ENCODE measurements around the gene HS3ST2.

The HS3ST2 gene

GRCh38 chr16:22813948-22814710, at the start of gene HS3ST2:
HS3ST2 (plus strand) TSS chr16:22814162; CDS start chr16:22814611, 449 bp downstream.
- no peak for DNase-seq

DNA sequence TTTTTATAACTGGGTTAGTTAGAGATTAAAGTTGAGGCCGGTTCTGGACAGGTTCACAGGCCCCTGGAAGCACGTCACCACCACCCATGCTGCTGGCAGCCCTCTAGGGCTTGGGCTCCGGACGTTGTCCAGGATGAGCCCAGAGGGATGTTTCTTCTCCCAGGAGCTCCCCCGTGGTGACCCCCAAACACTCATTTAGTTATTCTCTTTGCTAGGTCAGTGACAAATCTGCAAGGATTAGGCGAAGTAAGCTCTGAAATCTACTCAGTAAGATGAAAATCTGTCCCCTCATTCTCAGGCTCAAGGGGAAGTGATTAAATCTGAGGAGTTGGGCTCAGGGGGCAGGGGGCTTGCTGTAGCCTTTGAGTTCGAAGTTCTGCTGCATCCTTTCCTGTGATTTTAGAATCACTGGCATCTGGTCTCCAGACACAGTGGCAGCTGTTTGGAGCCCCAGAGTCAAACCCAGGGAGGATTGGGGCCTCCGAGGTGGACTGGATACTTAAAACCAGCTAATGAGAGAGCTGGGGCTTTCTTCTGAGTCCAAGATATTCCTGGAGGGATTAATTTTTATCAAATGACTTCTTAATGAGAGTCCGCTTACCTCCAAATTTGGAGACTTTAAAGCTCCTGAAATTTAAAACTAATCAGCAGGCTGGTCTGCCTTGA, 49.2 kb upstream of the HS3ST2 start:
- no peak for DNase-seq

DNA sequence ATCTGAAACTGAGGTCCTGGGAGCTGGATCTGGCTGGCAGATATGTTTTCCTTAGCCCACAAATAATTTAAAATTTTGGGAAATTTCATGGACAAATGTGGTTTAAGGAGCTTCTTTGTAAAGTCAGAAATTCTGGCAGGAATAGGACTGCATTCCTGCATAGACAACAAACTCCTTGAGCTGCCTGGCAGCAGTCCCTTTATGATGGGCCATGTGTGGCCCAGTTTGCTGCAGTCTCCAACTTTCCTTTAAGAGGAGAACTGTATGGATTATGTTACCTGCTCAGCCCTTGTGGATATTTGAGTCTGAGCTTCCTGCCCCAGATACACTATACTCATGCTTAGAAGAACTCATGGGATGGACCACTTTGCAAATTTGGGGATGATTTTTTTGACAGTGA, 48.5 kb upstream of the HS3ST2 start:
- DNase-seq: no peak

- DNase-seq: no peak
Observed at GRCh38 chr16:22770866-22771265, 43.1 kb upstream of the HS3ST2 start.

DNA sequence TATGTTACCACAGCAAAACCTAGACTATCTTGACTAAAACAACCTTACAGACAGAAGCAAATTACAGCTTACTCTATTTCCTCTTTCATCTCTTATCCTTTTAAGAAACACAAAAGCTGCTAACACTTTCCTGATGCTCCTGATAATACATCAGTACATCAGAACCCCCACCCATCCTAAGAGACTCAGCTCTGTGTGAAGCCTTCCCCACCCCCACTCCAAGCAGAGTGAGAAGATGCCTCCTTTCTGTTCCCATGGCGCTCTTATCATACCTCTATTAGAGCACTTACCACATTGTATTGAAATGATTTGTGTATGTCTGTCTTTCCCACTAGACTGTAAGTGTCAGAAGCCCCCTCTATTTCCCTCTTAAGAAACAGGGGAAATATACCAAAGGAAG, 42.4 kb upstream of the HS3ST2 start:
- no peak for DNase-seq

DNA sequence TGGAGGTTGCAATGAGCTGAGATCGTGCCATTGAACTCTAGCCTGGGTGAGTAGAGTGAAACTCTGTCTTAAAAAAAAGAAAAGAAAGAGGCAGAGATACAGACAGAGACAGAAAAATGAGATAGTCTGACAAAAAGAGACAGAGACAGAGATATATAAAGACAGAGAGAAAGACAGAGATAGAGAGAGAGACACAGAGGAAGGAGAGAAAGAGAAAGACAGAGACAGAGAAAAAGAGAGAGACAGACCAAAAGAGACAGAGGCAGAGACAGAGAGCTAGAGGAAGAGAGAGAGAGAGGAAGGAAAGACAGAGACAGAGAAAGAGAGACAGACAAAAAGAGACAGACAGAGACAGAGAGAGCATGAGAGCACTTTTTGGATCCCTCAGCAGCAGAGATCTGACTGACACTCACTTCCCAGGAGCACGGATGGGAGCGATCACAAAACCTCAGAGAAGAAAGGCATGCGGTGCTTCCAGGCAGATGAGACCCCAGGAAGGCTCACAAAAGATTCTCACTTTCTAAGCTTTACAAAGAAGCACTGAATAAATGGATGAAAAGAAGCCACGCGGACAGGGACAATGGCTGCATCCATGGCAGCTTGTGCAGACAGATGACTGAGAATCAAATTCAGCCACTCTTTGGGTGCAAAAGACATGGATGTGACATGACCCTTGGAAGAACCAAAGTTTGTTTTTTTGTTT, 38.6 kb upstream of the HS3ST2 start:
- no peak for DNase-seq

DNA sequence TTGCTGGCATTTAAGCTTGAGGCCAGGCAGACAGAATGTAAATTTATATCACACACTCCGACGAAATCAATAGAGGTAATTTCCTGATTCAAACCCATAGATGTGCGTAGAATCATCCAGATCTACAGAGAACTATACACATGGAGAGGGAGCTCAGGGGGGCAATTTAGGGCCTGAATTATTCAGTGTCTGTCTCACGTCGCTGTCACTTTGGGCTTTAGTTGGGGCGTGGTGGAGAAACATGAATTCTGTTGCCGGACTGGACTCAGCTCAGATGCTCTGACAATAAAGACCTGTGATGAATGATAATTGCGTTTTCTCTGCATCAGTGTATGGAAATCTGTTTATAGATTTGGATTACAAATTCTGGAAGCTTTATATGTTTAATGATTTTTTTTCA, 32.5 kb upstream of the HS3ST2 start:
- DNase-seq: no peak

- DNase-seq: no peak
Observed at GRCh38 chr16:22782314-22782713, 31.6 kb upstream of the HS3ST2 start.

DNA sequence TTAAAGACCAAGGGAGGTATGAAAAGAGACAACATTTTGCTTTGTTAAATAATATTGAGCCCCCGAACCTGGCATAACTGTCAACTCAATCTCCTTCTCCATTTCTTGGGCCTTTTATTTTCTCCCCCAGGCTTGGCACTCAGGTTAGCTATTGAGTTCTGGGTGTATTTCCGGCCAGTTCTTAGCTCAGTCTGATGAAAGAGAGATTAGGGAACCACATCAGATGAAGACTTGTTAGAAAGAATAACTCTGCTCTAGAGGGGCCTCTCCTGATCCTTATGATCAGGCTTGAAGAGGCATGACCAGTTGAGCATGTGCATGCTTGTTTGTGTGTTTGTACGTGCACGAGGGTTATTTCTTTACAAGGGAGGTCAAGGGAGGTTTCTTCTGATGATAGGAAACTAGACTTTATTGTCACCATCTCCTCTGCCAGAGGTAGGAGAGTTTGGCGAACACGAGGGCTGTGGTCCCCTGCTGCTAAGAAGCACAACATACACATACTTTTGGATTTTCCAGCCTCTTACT, 29.2 kb upstream of the HS3ST2 start:
- DNase-seq: no peak

- no peak for DNase-seq
Observed at GRCh38 chr16:22785552-22785951, 28.4 kb upstream of the HS3ST2 start.

- DNase-seq: no peak
Observed at GRCh38 chr16:22786284-22786683, 27.7 kb upstream of the HS3ST2 start.

DNA sequence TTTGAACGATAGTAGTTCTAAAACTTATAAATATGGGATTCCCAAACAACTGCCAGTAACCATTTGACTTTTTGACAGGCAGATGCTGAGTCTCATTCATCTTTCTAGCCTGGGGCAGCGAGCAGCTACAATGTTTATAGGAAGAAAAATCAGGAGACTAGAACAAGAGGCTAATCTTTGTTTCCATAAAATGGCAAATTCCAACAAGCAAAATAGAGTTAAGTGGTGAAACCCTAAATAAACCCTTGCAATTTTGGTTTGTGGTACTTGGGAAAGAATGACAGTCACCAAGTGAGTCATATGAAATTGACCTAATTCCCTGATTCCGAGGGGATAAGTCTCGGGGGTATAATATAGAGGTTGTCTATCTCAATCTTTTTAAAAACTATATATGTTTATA, 27.3 kb upstream of the HS3ST2 start:
- no peak for DNase-seq

- DNase-seq: no peak
Observed at GRCh38 chr16:22787466-22788192, 26.3 kb upstream of the HS3ST2 start.

GRCh38 chr16:22788193-22788530, 25.8 kb upstream of the HS3ST2 start:
- no peak for DNase-seq

DNA sequence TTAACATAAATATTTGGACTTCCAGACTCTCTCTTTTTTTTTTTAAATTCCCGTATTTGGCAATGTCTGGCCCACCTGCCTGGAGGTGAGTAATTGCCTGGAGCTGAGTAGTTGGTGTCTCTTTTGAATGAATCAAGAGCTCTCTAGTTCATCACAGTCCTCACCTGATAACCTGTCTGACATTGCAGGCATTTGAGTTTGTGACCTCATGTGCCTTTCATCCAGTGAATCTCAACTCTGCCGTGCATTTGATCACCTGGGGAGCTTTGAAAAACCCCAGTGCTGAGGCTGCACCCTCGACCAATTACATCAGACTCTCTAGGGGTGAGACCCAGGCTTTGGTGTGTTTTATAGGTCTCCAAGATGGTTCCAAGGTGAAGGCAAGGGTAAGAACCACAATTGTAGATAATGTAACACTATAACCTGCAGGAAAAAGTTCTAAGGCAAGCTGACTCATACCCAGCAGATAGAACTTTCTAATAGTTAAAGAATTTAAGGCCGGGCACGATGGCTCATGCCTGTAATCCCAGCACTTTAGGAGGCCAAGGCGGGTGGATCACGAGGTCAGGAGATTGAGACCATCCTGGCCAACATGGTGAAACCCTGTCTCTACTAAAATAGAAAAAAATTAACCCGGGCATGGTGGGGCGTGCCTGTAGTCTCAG, 24.5 kb upstream of the HS3ST2 start:
- no peak for DNase-seq

GRCh38 chr16:22797551-22797950, 16.4 kb upstream of the HS3ST2 start:
- no peak for DNase-seq

DNA sequence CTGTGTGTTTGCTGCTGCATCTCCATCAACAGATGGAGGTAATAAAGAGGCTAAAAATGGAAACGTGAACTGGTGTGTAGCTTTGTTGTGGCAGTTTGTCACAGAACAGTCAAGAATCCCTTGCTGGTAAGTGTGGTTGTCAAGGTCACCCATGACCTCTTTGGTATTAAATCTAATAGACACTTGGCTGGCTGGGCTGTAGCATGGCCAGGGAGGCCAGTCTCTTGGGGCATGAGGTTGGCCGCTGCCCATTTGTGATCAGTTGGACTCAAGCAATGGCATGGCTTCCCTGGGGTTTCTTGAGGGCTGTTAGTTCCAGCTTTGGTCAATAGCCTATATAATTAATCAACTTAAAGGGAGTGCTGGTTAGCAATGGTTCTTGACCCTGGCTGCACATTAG, 14.8 kb upstream of the HS3ST2 start:
- DNase-seq: no peak

GRCh38 chr16:22804893-22805292, 9.1 kb upstream of the HS3ST2 start:
- no peak for DNase-seq

DNA sequence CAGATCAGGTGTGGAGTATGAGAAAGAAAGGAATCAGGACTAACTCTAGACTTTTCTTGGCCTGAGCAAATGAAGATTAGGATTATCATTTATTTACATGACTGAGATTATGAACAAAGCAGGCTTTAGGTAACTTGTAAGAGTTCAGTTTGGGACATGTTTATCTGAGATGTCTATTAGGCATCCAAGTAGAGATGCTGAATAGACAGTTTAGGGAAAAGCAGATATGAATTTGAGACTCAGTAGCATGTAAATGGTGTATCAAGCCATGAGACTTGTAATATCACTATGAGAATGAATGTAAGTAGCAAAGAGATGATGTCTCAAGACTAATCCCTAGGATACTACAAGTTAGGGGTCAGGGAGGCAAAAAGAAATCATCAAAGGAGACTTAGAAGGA, 8.6 kb upstream of the HS3ST2 start:
- no peak for DNase-seq

GRCh38 chr16:22806811-22807210, 7.2 kb upstream of the HS3ST2 start:
- DNase-seq: no peak

DNA sequence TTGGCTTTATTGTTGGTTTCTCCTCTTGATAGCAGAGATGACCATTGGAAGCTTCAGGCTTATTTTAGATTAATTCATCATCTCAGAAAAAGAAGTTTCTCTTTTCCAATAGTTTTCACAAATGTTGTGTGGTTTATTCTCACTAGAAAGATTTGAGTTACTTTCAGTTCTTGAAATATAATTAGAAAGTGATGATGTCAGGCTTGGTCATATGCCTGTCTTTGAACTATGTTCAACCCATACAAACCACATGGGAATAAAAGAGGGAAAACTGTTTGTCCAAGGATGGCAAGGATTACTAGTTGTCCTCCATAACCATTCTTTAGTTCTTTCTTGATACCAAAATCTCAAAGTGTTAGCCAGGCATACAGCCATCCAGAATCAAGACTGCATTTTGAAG, 3.7 kb upstream of the HS3ST2 start:
- DNase-seq: no peak

- no peak for DNase-seq
Observed at GRCh38 chr16:22813223-22813947, 577 bp upstream of the HS3ST2 start.

Data from activated T-cell treated with anti-CD3 and anti-CD28 coated beads for 4 hours (primary cell).